Prostate gland (tissue), 2 donors: ENCODE measurements around the gene GFI1. TPM values are rescaled to one million over a fixed set of nuclear protein-coding genes. Genes with fewer than 3 reads are reported as not detected.

Experiments
- DNase-seq: peaks from one replicate; pipeline ENCODE4 v3.0.0-alpha.2; 2019; ENCODE audit warnings: low spot score
- H3K27ac ChIP-seq, 2 donors: fragments of 200-600 bp; sonication (generic); 2 replicates each; pipeline ENCODE4 v1.5.1; 2017 to 2019
- H3K27me3 ChIP-seq: fragments of 200-600 bp; sonication (generic); replicated peaks from 2 replicates; pipeline ENCODE4 v1.5.1; 2019; ENCODE audit not compliant: insufficient read depth
- H3K36me3 ChIP-seq, 2 donors: fragments of 200-600 bp; sonication (generic); 1 replicate in 1 of 2; 2 replicates in 1 of 2; pipeline versions ENCODE4 v1.5.1 to v1.8.1; 2017 to 2019
- H3K4me1 ChIP-seq: fragments of 200-600 bp; sonication (generic); replicated peaks from 2 replicates; pipeline ENCODE4 v1.5.1; 2019
- H3K4me3 ChIP-seq, 2 donors: fragments of 200-600 bp; sonication (generic); 2 replicates each; pipeline ENCODE4 v1.5.1; 2017 to 2019
- H3K9me3 ChIP-seq: fragments of 200-600 bp; sonication (generic); 2 replicates; pipeline ENCODE4 v1.5.1; 2017
- POLR2A ChIP-seq: fragments of 450-650 bp; IDR thresholded peaks from one replicate; pipeline ENCODE4 v1.6.1; 2016; ENCODE audit warnings: antibody characterized with exemption, mild to moderate bottlenecking
- POLR2AphosphoS5 ChIP-seq: sonication (generic); formaldehyde crosslinking; IDR thresholded peaks from one replicate; pipeline ENCODE4 v1.6.1; 2017; ENCODE audit warnings: antibody characterized with exemption
- WGBS: methylation state at CpG from one replicate; pipeline ENCODE4 v1.1.5; 2018; 5-methylcytosine and 5-hydroxymethylcytosine counted together
- intact Hi-C: fragments of 100-400 bp; cut with DNase I; formaldehyde crosslinking; loops from one replicate; pipeline ENCODE4 v1.14.2; 2022
- total RNA-seq, 2 donors: library from RNA; depleted of rRNA; stranded (reverse); fragments of >200 nt; gene quantifications; one replicate each; pipeline ENCODE4 v1.1.0, GENCODE V29; 2016
- TF ChIP-seq, protein P1 (sequence below), 4 experiments: fragments of 200-600 bp in 2 of 4; fragments of 450-650 bp in 2 of 4; sonication (generic) in 2 of 4; IDR thresholded peaks; 1 replicate in 3 of 4; 2 replicates in 1 of 4; pipeline ENCODE4 v1.5.1; 2016 to 2019; ENCODE audit warnings: antibody characterized with exemption in 4 of 4, mild to moderate bottlenecking in 2 of 4, moderate library complexity in 2 of 4

The GFI1 gene
- total RNA-seq, 2 donors from 2014 or later = 0.32 to 2.1 TPM

DNA sequence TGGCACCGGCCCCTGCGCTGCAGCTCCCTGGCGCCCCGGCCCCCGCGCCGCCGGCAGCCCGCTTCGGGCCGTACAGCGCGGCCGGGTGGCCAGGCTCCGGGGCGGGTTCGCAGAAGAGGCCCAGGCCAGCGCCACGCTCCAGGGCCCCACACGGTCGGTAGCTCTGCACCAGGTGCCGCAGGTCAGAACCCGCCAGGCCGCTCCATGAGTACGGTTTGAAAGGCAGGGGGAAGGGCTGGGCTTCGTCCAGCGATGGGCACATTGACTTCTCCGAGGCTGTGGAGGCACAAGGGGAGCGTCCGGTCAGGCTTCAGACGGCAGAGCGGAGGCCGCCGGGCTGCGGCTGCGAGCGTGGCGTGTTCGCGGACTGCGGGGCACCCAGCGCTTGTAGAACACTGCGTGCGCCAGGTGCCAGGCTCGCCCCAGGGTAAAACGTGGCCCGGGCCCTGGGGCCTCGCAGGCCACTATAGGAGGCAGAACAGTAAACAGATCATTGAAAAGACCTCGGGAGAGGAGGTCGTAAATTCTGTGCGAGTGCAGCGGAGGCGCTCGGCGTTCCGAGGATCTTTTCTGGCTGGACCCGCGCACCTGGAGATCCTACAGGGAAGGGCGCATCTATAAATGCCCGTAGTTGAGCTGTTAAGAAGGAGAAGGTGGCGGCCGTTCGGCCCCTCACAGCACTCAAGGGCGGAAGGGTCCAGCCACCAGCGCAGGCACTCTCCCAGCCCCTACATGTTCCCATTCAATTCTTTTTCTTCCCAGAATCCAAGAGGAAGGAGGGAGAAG, 5.7 kb downstream of the GFI1 start:
- H3K27me3 ChIP-seq = peaks cover 50% of the 10 kb centered on the region
- H3K4me1 ChIP-seq = peaks cover 17% of the 10 kb centered on the region
- WGBS = 16% methylated on average over 46 of the region's 65 CpGs
- H3K9me3 ChIP-seq = no peaks in the 10 kb centered on the region
- H3K4me3 ChIP-seq = peak overlapping the region in 1 of 2 donors; percentile 0
- intact Hi-C loops = no loop called here
- no peaks in the 10 kb centered on the region for H3K36me3 ChIP-seq
- TF ChIP-seq POLR2A (no peak), POLR2AphosphoS5 (no peak)
- TF ChIP-seq, protein P1, sequence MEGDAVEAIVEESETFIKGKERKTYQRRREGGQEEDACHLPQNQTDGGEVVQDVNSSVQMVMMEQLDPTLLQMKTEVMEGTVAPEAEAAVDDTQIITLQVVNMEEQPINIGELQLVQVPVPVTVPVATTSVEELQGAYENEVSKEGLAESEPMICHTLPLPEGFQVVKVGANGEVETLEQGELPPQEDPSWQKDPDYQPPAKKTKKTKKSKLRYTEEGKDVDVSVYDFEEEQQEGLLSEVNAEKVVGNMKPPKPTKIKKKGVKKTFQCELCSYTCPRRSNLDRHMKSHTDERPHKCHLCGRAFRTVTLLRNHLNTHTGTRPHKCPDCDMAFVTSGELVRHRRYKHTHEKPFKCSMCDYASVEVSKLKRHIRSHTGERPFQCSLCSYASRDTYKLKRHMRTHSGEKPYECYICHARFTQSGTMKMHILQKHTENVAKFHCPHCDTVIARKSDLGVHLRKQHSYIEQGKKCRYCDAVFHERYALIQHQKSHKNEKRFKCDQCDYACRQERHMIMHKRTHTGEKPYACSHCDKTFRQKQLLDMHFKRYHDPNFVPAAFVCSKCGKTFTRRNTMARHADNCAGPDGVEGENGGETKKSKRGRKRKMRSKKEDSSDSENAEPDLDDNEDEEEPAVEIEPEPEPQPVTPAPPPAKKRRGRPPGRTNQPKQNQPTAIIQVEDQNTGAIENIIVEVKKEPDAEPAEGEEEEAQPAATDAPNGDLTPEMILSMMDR (IDR thresholded peaks at IDR 0.05) = no peak
- no peak for DNase-seq
- H3K27ac ChIP-seq = no peak overlapping the region

DNA sequence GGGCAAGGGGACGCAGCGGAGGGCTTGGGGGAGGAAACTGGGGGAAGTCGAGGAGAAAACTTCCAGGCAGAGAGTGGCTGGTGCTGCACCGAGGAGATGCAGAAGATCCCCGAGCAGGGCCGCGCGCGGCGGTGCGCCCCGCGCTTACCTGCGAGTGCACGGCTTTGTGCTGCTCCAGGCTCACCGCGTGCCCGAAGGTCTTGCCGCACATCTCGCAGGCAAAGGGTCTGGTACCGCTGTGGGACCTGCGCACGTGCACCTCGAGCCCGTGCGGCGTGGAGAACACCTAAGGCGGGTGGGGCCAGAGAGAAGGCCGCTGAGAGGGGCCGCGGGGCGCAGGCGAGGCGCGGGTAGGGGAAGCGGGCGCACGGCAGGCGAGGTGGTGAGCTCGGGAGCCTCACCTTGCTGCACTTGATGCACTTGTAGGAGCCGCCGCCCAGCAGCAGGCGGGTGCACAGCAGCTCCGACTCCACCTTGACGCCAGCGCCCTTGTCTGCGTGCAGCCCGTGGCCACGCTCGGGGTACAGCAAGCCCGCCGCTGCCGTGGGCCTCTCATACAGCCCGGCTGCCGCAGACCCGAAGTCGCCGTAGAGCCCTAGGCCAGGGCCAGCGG, 6.4 kb downstream of the GFI1 start:
- H3K9me3 ChIP-seq = no peaks in the 10 kb centered on the region
- no peaks in the 10 kb centered on the region for H3K36me3 ChIP-seq
- H3K27ac ChIP-seq = no peak overlapping the region
- H3K27me3 ChIP-seq = peaks cover 43% of the 10 kb centered on the region
- intact Hi-C loops = no loop called here
- peaks cover 12% of the 10 kb centered on the region for H3K4me1 ChIP-seq
- H3K4me3 ChIP-seq = peak overlapping the region in 1 of 2 donors; percentile 0
- DNase-seq = no peak
- TF ChIP-seq, protein P1 (IDR thresholded peaks at IDR 0.05) = no peak
- TF ChIP-seq POLR2A (no peak), POLR2AphosphoS5 (no peak)
- WGBS = 27% methylated on average over 43 of the region's 59 CpGs

DNA sequence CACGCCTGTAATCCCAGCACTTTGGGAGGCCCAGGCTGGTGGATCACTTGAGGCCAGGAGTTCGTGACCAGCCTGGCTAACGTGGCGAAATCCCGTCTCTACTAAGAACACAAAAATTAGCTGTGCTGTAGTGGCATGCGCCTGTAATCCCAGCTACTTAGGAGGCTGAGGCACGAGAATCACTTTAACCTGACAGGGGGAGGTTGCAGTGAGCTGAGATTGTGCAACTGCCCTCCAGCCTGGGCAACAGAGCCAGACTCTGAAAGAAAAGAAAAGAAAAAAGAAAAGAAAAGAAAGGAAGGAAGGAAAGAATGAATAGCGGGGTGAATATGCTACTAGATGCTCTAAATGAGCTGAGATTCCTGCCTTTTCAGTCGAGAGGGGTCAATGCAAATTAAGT, 7.1 kb downstream of the GFI1 start:
- no peaks in the 10 kb centered on the region for H3K9me3 ChIP-seq
- H3K27ac ChIP-seq = no peak overlapping the region
- H3K4me1 ChIP-seq = peaks cover 7% of the 10 kb centered on the region
- intact Hi-C loops = no loop called here
- H3K27me3 ChIP-seq = peaks cover 39% of the 10 kb centered on the region
- TF ChIP-seq, protein P1 (IDR thresholded peaks at IDR 0.05) = no peak
- DNase-seq = no peak
- WGBS = 93% methylated on average over 9 of the region's 9 CpGs
- no peaks in the 10 kb centered on the region for H3K36me3 ChIP-seq
- no peak overlapping the region for H3K4me3 ChIP-seq

DNA sequence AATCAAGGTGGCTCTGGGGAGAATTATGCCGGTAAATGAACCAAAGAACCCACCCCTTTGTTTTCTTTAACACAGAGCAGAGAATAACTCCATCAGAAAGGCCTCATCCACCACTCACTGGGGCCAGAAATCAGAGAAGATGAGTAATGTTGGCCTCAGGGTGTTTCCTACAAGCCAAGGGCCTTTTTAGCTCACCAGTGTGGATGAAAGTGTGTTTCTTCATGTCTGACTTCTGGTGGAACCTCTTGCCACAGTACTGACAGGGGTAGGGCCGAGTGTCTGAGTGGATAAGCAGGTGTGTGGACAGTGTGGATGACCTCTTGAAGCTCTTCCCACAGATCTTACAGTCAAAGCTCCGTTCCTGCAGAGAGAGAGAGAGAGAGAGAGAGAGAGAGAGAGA, 8.3 kb downstream of the GFI1 start:
- H3K27ac ChIP-seq = no peak overlapping the region
- DNase-seq = no peak
- intact Hi-C loops = no loop called here
- H3K27me3 ChIP-seq = peaks cover 30% of the 10 kb centered on the region
- H3K9me3 ChIP-seq = no peaks in the 10 kb centered on the region
- no peaks in the 10 kb centered on the region for H3K4me1 ChIP-seq
- TF ChIP-seq, protein P1 (IDR thresholded peaks at IDR 0.05) = no peak
- TF ChIP-seq POLR2AphosphoS5 (no peak), POLR2A (no peak)
- H3K36me3 ChIP-seq = no peaks in the 10 kb centered on the region
- H3K4me3 ChIP-seq = no peak overlapping the region
- 91% methylated on average over 3 of the region's 3 CpGs for WGBS
